22Rv1 (cell line): ENCODE results near the gene HM13.
"Not testable (repeated sequence)": the region's sequence is repeated elsewhere in the genome, so short reads cannot be mapped to it uniquely, and the experiment has no call there.

Experiments used
- H3K27ac ChIP-seq: fragments of 450-650 bp; 2 replicates; pipeline ENCODE4 v1.5.1; 2017
- CTCF ChIP-seq: fragments of 450-650 bp; IDR thresholded peaks from 2 replicates; pipeline ENCODE4 v1.5.1; 2017; ENCODE audit warnings: mild to moderate bottlenecking
- ZFX ChIP-seq: fragments of 450-650 bp; IDR thresholded peaks from 2 replicates; pipeline ENCODE4 v1.6.1; 2017; ENCODE audit warnings: antibody characterized with exemption, borderline replicate concordance

HM13 gene

GRCh38 chr20:31490752-31491151, 23.5 kb upstream of the HM13 start:
- no peak for TF ChIP-seq CTCF
- no peak overlapping the region for H3K27ac ChIP-seq

GRCh38 chr20:31494131-31494530, 20.1 kb upstream of the HM13 start:
- no peak for TF ChIP-seq ZFX
- TF ChIP-seq CTCF = peak; percentile 74

GRCh38 chr20:31496761-31497295, 17.4 kb upstream of the HM13 start:
- no peak overlapping the region for H3K27ac ChIP-seq
- TF ChIP-seq CTCF (no peak), ZFX (no peak)

More at GRCh38 chr20:31494131-31494530, 20.1 kb upstream of the HM13 start:
- no peak overlapping the region for H3K27ac ChIP-seq

- no peak overlapping the region for H3K27ac ChIP-seq
- TF ChIP-seq ZFX (no peak), CTCF (no peak)
Measured at GRCh38 chr20:31497838-31498540, 16.3 kb upstream of the HM13 start.

- TF ChIP-seq ZFX (no peak), CTCF (no peak)
- H3K27ac ChIP-seq = no peak overlapping the region
Measured at GRCh38 chr20:31500527-31500926, 13.7 kb upstream of the HM13 start.

GRCh38 chr20:31502884-31503673, 11.2 kb upstream of the HM13 start:
- H3K27ac ChIP-seq = not testable (repeated sequence)
- TF ChIP-seq CTCF = peak; percentile 96

GRCh38 chr20:31505903-31506302, 8.3 kb upstream of the HM13 start:
- H3K27ac ChIP-seq = no peak overlapping the region
- TF ChIP-seq CTCF = no peak
